Stomach (tissue), 4 donors: ENCODE data around the gene IPO13.

Source experiments
- CTCF ChIP-seq, 7 experiments: fragments of 450-650 bp in 4 of 7; fragments of 200-600 bp in 3 of 7; sonication (generic) in 3 of 7; IDR thresholded peaks; one replicate each; pipeline ENCODE4 v1.5.1; 2016 to 2019; ENCODE audit warnings: antibody characterized with exemption in 7 of 7, control low read depth in 2 of 7, mild to moderate bottlenecking in 1 of 7
- POLR2AphosphoS5 ChIP-seq, 3 donors: sonication (generic); formaldehyde crosslinking; IDR thresholded peaks; one replicate each; pipeline ENCODE4 v1.6.1; 2016; ENCODE audit warnings: antibody characterized with exemption in 3 of 3

- TF ChIP-seq CTCF (IDR thresholded peaks at IDR 0.05) (no peak), POLR2AphosphoS5 (IDR thresholded peaks at IDR 0.05) (no peak)
Observed at GRCh38 chr1:43987159-43987902, 40.6 kb downstream of the IPO13 start.
